AG04449 (cell line): ENCODE measurements around the gene TACC3.

Source experiments
- CTCF ChIA-PET: fragments of 350-600 bp; formaldehyde crosslinking; extraction: SDS; loops from one replicate; lab custom pipeline; 2021; ENCODE audit warnings: antibody characterized with exemption; lab: Yijun Ruan, JAX
- POLR2A ChIA-PET: fragments of 400-600, 350-600 bp; formaldehyde crosslinking; extraction: SDS; loops from one replicate; lab custom pipeline; 2020; ENCODE audit warnings: antibody characterized with exemption, inconsistent platforms; lab: Yijun Ruan, JAX
- DNase-seq: peaks from one replicate; pipeline ENCODE4 v3.0.0-alpha.2; 2010; ENCODE audit warnings: low read depth, low spot score
- H3K4me3 ChIP-seq: 2 replicates; pipeline ENCODE4 v1.5.1; 2011; ENCODE audit warnings: low read depth, mild to moderate bottlenecking, control low read depth, low read length
- CTCF ChIP-seq: IDR thresholded peaks from one replicate; pipeline ENCODE4 v1.5.1; 2011; ENCODE audit warnings: mild to moderate bottlenecking, moderate library complexity, low read length, control low read depth, inconsistent platforms; ENCODE audit not compliant: insufficient read depth; ENCODE audit errors: missing control alignments

TACC3 gene

GRCh38 chr4:1739358-1739757, 18.0 kb downstream of the TACC3 start:
- no peak for TF ChIP-seq CTCF
- CTCF ChIA-PET: interaction anchor here (1.0 to 7.5 kb wide), 4 partner anchors 12 to 70 kb away, joined by 4 to 83 read pairs (median 16); no protein-coding TSS in a partner anchor
- POLR2A ChIA-PET: no interaction called here

GRCh38 chr4:1740021-1740545, 18.8 kb downstream of the TACC3 start:
- no peak for DNase-seq
- ChIA-PET POLR2A (no interaction called here), CTCF (interaction anchor here (1.0 to 7.5 kb wide), 5 partner anchors 8 to 69 kb away, joined by 4 to 83 read pairs (median 6); no protein-coding TSS in a partner anchor)
- H3K4me3 ChIP-seq: no peak overlapping the region
- TF ChIP-seq CTCF: no peak

More at GRCh38 chr4:1739358-1739757, 18.0 kb downstream of the TACC3 start:
- no peak overlapping the region for H3K4me3 ChIP-seq
- DNase-seq: no peak

DNA sequence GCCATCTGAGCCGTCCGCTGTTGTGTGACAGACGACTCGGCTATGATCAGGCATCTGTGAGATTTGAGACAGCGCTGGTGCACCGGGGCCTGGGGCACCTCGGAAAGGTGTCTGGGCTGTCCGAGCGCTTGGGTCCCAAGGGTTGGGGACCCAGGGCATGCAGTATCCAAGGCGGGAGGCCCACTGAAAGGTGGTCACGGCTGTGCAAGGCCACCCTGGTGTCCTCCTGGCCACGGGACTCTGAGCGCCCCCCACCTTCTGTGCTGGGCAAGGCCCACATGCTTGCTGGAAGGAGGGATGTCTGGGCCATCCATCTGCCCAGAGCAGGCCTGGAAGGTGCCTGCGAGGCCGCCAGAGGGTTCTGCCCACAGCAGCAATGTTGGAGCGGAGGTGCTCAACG, 19.9 kb downstream of the TACC3 start:
- no peak for DNase-seq
- POLR2A ChIA-PET: no interaction called here
- no peak overlapping the region for H3K4me3 ChIP-seq
- no peak for TF ChIP-seq CTCF
- CTCF ChIA-PET: interaction anchor here (1.0 to 7.5 kb wide), 5 partner anchors 7 to 170 kb away, joined by 3 to 83 read pairs (median 6); no protein-coding TSS in a partner anchor

- H3K4me3 ChIP-seq: no peak overlapping the region
- TF ChIP-seq CTCF: no peak
- no peak for DNase-seq
- POLR2A ChIA-PET: no interaction called here
- CTCF ChIA-PET: interaction anchor here (1.0 to 7.5 kb wide), 9 partner anchors 11 to 168 kb away, joined by 3 to 205 read pairs (median 26); no protein-coding TSS in a partner anchor
Measured at GRCh38 chr4:1743551-1743950, 22.2 kb downstream of the TACC3 start.

GRCh38 chr4:1743975-1744374, 22.7 kb downstream of the TACC3 start:
- no peak for TF ChIP-seq CTCF
- DNase-seq: no peak
- CTCF ChIA-PET: interaction anchor here (2.2 to 7.5 kb wide), 6 partner anchors 10 to 166 kb away, joined by 8 to 205 read pairs (median 51); no protein-coding TSS in a partner anchor
- H3K4me3 ChIP-seq: no peak overlapping the region
- POLR2A ChIA-PET: no interaction called here

- POLR2A ChIA-PET: no interaction called here
- DNase-seq: no peak
- H3K4me3 ChIP-seq: no peak overlapping the region
- CTCF ChIA-PET: interaction anchor here (1.0 to 7.5 kb wide), 8 partner anchors 10 to 165 kb away, joined by 4 to 205 read pairs (median 18); no protein-coding TSS in a partner anchor
- no peak for TF ChIP-seq CTCF
Measured at GRCh38 chr4:1744552-1744951, 23.2 kb downstream of the TACC3 start.
